ENCODE results near the gene BRK1. TPM values are rescaled to one million over a fixed set of nuclear protein-coding genes. Genes with fewer than 3 reads are reported as not detected.

Gene BRK1
- total RNA-seq, 1 donor from 2014 or later, result 126 TPM

Other genes with a start within 250 kb of the BRK1 start
- gene CIDEC, start 235.4 kb upstream of the BRK1 start, total RNA-seq, result 5.0 TPM
- 30.7 TPM for gene JAGN1, start 225.1 kb upstream of the BRK1 start, total RNA-seq
- 91.5 TPM for gene IL17RE, start 212.8 kb upstream of the BRK1 start, total RNA-seq
- 33.3 TPM for gene IL17RC, start 198.6 kb upstream of the BRK1 start, total RNA-seq
- gene CRELD1, start 181.8 kb upstream of the BRK1 start, total RNA-seq, result 116 TPM
- gene PRRT3, start 163.3 kb upstream of the BRK1 start, total RNA-seq, result 6.1 TPM
- 73.9 TPM for gene EMC3, start 128.8 kb upstream of the BRK1 start, total RNA-seq
- gene FANCD2, start 89.2 kb upstream of the BRK1 start, total RNA-seq, result 4.5 TPM
- not detected for gene FANCD2OS, start 7.4 kb upstream of the BRK1 start, total RNA-seq
- gene VHL, start 26.1 kb downstream of the BRK1 start, total RNA-seq, result 47.2 TPM
- 2.7 TPM for gene IRAK2, start 49.2 kb downstream of the BRK1 start, total RNA-seq
- 39.1 TPM for gene TATDN2, start 132.8 kb downstream of the BRK1 start, total RNA-seq
- gene GHRL, start 177.3 kb downstream of the BRK1 start, total RNA-seq, result 2.2 TPM
- 94.7 TPM for gene SEC13, start 205.4 kb downstream of the BRK1 start, total RNA-seq